HG03097 (cell line): Measurements from ENCODE around the gene PATE1.
"Not testable (repeated sequence)": the region's sequence is repeated elsewhere in the genome, so short reads cannot be mapped to it uniquely, and the experiment has no call there.

Experiments used
- ATAC-seq: cut with Tn5 transposase; IDR thresholded peaks from one replicate; pipeline ENCODE4 v1.9.1; 2021; ENCODE audit not compliant: unreplicated experiment, low FRiP score

PATE1 gene

GRCh38 chr11:125745979-125746378 lies at the start of gene PATE1:
Gene PATE1 (plus strand): TSS chr11:125746279. CDS start chr11:125746305, 26 bp downstream.
- no peak for ATAC-seq

GRCh38 chr11:125701018-125701610 lies 45.0 kb upstream of the PATE1 start:
- ATAC-seq = no peak

GRCh38 chr11:125701858-125702621 lies 44.0 kb upstream of the PATE1 start:
- ATAC-seq = no peak

- not testable (repeated sequence) for ATAC-seq
Measured at GRCh38 chr11:125704686-125705085, 41.4 kb upstream of the PATE1 start.

- no peak for ATAC-seq
Measured at GRCh38 chr11:125720781-125721180, 25.3 kb upstream of the PATE1 start.

- ATAC-seq = no peak
Measured at GRCh38 chr11:125724125-125724524, 22.0 kb upstream of the PATE1 start.

GRCh38 chr11:125728969-125729368 lies 17.1 kb upstream of the PATE1 start:
- ATAC-seq = no peak

GRCh38 chr11:125740617-125741016 lies 5.5 kb upstream of the PATE1 start:
- no peak for ATAC-seq

GRCh38 chr11:125743681-125744080 lies 2.4 kb upstream of the PATE1 start:
- ATAC-seq = no peak

- ATAC-seq = no peak
Measured at GRCh38 chr11:125750629-125751028, 4.5 kb downstream of the PATE1 start.

GRCh38 chr11:125756050-125756449 lies 10.0 kb downstream of the PATE1 start:
- no peak for ATAC-seq

GRCh38 chr11:125762445-125762844 lies 16.4 kb downstream of the PATE1 start:
- no peak for ATAC-seq

- ATAC-seq = no peak
Measured at GRCh38 chr11:125763483-125763882, 17.4 kb downstream of the PATE1 start.

- no peak for ATAC-seq
Measured at GRCh38 chr11:125766251-125766650, 20.2 kb downstream of the PATE1 start.

GRCh38 chr11:125768336-125769046 lies 22.4 kb downstream of the PATE1 start:
- ATAC-seq = no peak

GRCh38 chr11:125770583-125770982 lies 24.5 kb downstream of the PATE1 start:
- ATAC-seq = no peak

GRCh38 chr11:125772834-125773505 lies 26.9 kb downstream of the PATE1 start:
- no peak for ATAC-seq

GRCh38 chr11:125773516-125773915 lies 27.4 kb downstream of the PATE1 start:
- no peak for ATAC-seq

- ATAC-seq = no peak
Measured at GRCh38 chr11:125777309-125777708, 31.2 kb downstream of the PATE1 start.

- no peak for ATAC-seq
Measured at GRCh38 chr11:125778728-125779127, 32.6 kb downstream of the PATE1 start, which contains the start of gene PATE2. Gene PATE2 (minus strand): TSS chr11:125778828. CDS start chr11:125778773, 55 bp downstream.

GRCh38 chr11:125784678-125785077 lies 38.6 kb downstream of the PATE1 start:
- no peak for ATAC-seq
